Measurements from ENCODE around the gene GMDS. TPM values are rescaled to one million over a fixed set of nuclear protein-coding genes. Genes with fewer than 3 reads are reported as not detected.

Gene GMDS
- total and polyA plus RNA-seq, 2 experiments from 2014 or later: 30.1 to 36.5 TPM

- TF ChIP-seq, protein P1, sequence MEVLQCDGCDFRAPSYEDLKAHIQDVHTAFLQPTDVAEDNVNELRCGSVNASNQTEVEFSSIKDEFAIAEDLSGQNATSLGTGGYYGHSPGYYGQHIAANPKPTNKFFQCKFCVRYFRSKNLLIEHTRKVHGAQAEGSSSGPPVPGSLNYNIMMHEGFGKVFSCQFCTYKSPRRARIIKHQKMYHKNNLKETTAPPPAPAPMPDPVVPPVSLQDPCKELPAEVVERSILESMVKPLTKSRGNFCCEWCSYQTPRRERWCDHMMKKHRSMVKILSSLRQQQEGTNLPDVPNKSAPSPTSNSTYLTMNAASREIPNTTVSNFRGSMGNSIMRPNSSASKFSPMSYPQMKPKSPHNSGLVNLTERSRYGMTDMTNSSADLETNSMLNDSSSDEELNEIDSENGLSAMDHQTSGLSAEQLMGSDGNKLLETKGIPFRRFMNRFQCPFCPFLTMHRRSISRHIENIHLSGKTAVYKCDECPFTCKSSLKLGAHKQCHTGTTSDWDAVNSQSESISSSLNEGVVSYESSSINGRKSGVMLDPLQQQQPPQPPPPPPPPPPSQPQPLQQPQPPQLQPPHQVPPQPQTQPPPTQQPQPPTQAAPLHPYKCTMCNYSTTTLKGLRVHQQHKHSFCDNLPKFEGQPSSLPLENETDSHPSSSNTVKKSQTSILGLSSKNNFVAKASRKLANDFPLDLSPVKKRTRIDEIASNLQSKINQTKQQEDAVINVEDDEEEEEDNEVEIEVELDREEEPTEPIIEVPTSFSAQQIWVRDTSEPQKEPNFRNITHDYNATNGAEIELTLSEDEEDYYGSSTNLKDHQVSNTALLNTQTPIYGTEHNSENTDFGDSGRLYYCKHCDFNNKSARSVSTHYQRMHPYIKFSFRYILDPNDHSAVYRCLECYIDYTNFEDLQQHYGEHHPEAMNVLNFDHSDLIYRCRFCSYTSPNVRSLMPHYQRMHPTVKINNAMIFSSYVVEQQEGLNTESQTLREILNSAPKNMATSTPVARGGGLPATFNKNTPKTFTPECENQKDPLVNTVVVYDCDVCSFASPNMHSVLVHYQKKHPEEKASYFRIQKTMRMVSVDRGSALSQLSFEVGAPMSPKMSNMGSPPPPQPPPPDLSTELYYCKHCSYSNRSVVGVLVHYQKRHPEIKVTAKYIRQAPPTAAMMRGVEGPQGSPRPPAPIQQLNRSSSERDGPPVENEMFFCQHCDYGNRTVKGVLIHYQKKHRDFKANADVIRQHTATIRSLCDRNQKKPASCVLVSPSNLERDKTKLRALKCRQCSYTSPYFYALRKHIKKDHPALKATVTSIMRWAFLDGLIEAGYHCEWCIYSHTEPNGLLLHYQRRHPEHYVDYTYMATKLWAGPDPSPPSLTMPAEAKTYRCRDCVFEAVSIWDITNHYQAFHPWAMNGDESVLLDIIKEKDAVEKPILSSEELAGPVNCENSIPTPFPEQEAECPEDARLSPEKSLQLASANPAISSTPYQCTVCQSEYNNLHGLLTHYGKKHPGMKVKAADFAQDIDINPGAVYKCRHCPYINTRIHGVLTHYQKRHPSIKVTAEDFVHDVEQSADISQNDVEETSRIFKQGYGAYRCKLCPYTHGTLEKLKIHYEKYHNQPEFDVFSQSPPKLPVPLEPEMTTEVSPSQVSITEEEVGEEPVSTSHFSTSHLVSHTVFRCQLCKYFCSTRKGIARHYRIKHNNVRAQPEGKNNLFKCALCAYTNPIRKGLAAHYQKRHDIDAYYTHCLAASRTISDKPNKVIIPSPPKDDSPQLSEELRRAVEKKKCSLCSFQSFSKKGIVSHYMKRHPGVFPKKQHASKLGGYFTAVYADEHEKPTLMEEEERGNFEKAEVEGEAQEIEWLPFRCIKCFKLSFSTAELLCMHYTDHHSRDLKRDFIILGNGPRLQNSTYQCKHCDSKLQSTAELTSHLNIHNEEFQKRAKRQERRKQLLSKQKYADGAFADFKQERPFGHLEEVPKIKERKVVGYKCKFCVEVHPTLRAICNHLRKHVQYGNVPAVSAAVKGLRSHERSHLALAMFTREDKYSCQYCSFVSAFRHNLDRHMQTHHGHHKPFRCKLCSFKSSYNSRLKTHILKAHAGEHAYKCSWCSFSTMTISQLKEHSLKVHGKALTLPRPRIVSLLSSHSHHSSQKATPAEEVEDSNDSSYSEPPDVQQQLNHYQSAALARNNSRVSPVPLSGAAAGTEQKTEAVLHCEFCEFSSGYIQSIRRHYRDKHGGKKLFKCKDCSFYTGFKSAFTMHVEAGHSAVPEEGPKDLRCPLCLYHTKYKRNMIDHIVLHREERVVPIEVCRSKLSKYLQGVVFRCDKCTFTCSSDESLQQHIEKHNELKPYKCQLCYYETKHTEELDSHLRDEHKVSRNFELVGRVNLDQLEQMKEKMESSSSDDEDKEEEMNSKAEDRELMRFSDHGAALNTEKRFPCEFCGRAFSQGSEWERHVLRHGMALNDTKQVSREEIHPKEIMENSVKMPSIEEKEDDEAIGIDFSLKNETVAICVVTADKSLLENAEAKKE (CRISPR knock-in tag; IDR thresholded peaks at IDR 0.05): no peak
- no peak for TF ChIP-seq STAT1 (IDR thresholded peaks at IDR 0.05; ENCODE audit: unreplicated experiment)
- no peak for TF ChIP-seq EZH2 (IDR thresholded peaks at IDR 0.05; ENCODE audit: low read depth, unreplicated experiment)
- no peak for TF ChIP-seq EZH2phosphoT487 (IDR thresholded peaks at IDR 0.05; ENCODE audit: unreplicated experiment)
- no peak for TF ChIP-seq ZNF114 (CRISPR knock-in tag; IDR thresholded peaks at IDR 0.05)
- TF ChIP-seq POLR2AphosphoS5 (IDR thresholded peaks at IDR 0.05; ENCODE audit: low read depth): no peak
- no peak for TF ChIP-seq CTCF (conservative IDR thresholded peaks at IDR 0.05; ENCODE audit: low read depth in 2 of 2)
These were observed 444.6 kb downstream of the GMDS start (continued) for GRCh38 chr6:1800845-1801244.

- H4K20me1 ChIP-seq (replicated peaks; ENCODE audit: insufficient read depth): no peaks in the 10 kb centered on the region
- H3K27me3 ChIP-seq (ENCODE audit: insufficient read depth): no peaks in the 10 kb centered on the region
- ATAC-seq: no peak
- Mint-ChIP-seq H3K9me3 (no peaks in the 10 kb centered on the region), H3K36me3 (ENCODE audit: low read depth) (no peaks in the 10 kb centered on the region), H3K27ac (no peak overlapping the region), H3K4me3 (no peak overlapping the region), H3K27me3 (ENCODE audit: insufficient read depth, low read depth, poor library complexity) (peaks cover 8% of the 10 kb centered on the region), H3K4me1 (peaks cover 29% of the 10 kb centered on the region)
- no peaks in the 10 kb centered on the region for H3F3A ChIP-seq (replicated peaks; ENCODE audit: low read depth)
- no peak overlapping the region for H3K27ac ChIP-seq (ENCODE audit: low read depth)
- H3K4me2 ChIP-seq: no peak overlapping the region
- no peak overlapping the region for H3K4me3 ChIP-seq
- H2AFZ ChIP-seq: no peak overlapping the region
- H3K79me2 ChIP-seq (replicated peaks; ENCODE audit: insufficient read depth): no peaks in the 10 kb centered on the region
- no peak for DNase-seq (ENCODE audit: low spot score)
- no peaks in the 10 kb centered on the region for H3K9me2 ChIP-seq (ENCODE audit: insufficient read depth)
- H3K4me1 ChIP-seq (ENCODE audit: insufficient read depth): 0 out of 2 replicates have a peak, but pooled peaks cover 11% of the 10 kb centered on the region
- no peaks in the 10 kb centered on the region for H3K36me3 ChIP-seq (ENCODE audit: insufficient read depth)
- TF ChIP-seq EZH2phosphoT487 (IDR thresholded peaks at IDR 0.05; ENCODE audit: unreplicated experiment) (no peak), STAT1 (IDR thresholded peaks at IDR 0.05; ENCODE audit: unreplicated experiment) (no peak), CREB1 (CRISPR knock-in tag; IDR thresholded peaks at IDR 0.05; ENCODE audit: low read depth) (no peak), POLR2AphosphoS5 (IDR thresholded peaks at IDR 0.05; ENCODE audit: low read depth) (no peak)
- TF ChIP-seq, protein P1 (CRISPR knock-in tag; IDR thresholded peaks at IDR 0.05): no peak
These were observed 446.5 kb downstream of the GMDS start for GRCh38 chr6:1798965-1799325.
